B cell (primary cell): ENCODE measurements around the gene CACNA2D1. TPM values are rescaled to one million over a fixed set of nuclear protein-coding genes. Genes with fewer than 3 reads are reported as not detected.

ENCODE experiments used
- ATAC-seq: fragments of 200-7000 bp; cut with Tn5 transposase; one replicate; pipeline ENCODE4 v1.10.0; 2021; ENCODE audit warnings: low read depth, mild to moderate bottlenecking, moderate number of reproducible peaks, moderate library complexity
- CTCF ChIA-PET: fragments of 350-600 bp; sonication (Branson Sonifier 250); formaldehyde crosslinking; loops from one replicate; lab custom pipeline; 2021; ENCODE audit warnings: antibody characterized with exemption, inconsistent platforms; lab: Charles Lee
- POLR2A ChIA-PET: fragments of 350-600 bp; sonication (Branson Sonifier 250); formaldehyde crosslinking; loops from one replicate; lab custom pipeline; 2021; ENCODE audit warnings: antibody characterized with exemption; lab: Charles Lee
- DNase-seq: peaks from one replicate; pipeline ENCODE4 v3.0.0; 2013
- H2AFZ ChIP-seq: 2 replicates; pipeline ENCODE4 v1.6.1; 2012; ENCODE audit warnings: mild to moderate bottlenecking, low read depth, low read length; ENCODE audit not compliant: insufficient read depth, poor library complexity, severe bottlenecking
- H3K27ac ChIP-seq, 2 donors: 1 replicate in 1 of 2; 2 replicates in 1 of 2; pipeline ENCODE4 v1.5.1; 2012 to 2013; ENCODE audit warnings: low read length in 2 of 2, mild to moderate bottlenecking in 2 of 2, moderate library complexity in 1 of 2
- H3K27me3 ChIP-seq, 4 experiments: fragments of 200-600 bp in 1 of 4; sonication (generic) in 1 of 4; replicated peaks in 1 of 4; 1 replicate in 2 of 4; 2 replicates in 2 of 4; pipeline versions ENCODE4 v1.6.1 to v1.7.0; 2013 to 2016; ENCODE audit warnings: low read length in 3 of 4, mild to moderate bottlenecking in 2 of 4, mixed read lengths in 1 of 4, moderate library complexity in 1 of 4; ENCODE audit not compliant: insufficient read depth in 4 of 4, control insufficient read depth in 3 of 4; ENCODE audit errors: control extremely low read depth in 1 of 4
- H3K36me3 ChIP-seq, 2 experiments: replicated peaks in 1 of 2; 1 replicate in 1 of 2; 2 replicates in 1 of 2; pipeline versions ENCODE4 v1.6.1 to v1.7.1; 2013; ENCODE audit warnings: low read length in 1 of 2; ENCODE audit not compliant: insufficient read depth in 2 of 2, control insufficient read depth in 1 of 2; ENCODE audit errors: control extremely low read depth in 1 of 2, extremely low read depth in 1 of 2
- H3K4me1 ChIP-seq, 2 donors: fragments of 200-600 bp in 1 of 2; sonication (generic) in 1 of 2; 1 replicate in 1 of 2; 2 replicates in 1 of 2; pipeline versions ENCODE4 v1.5.1 to v1.6.1; 2013 to 2017; ENCODE audit warnings: low read length in 2 of 2; ENCODE audit not compliant: control insufficient read depth in 2 of 2, insufficient read depth in 2 of 2
- H3K4me2 ChIP-seq: replicated peaks from 2 replicates; pipeline ENCODE3; 2012; ENCODE audit warnings: mild to moderate bottlenecking, low read depth, low read length; ENCODE audit not compliant: poor library complexity, severe bottlenecking
- H3K4me3 ChIP-seq, 5 experiments: fragments of 200-600 bp in 1 of 5; sonication (generic) in 1 of 5; 1 replicate in 3 of 5; 2 replicates in 2 of 5; pipeline versions ENCODE4 v1.5.1 to v1.7.0; 2011 to 2016; ENCODE audit warnings: low read length in 4 of 5, mild to moderate bottlenecking in 4 of 5, low read depth in 2 of 5, control low read depth in 1 of 5, moderate library complexity in 1 of 5; ENCODE audit not compliant: insufficient read depth in 1 of 5; ENCODE audit errors: control extremely low read depth in 1 of 5, extremely low read depth in 1 of 5
- H3K79me2 ChIP-seq: fragments of 200-600 bp; sonication (generic); one replicate; pipeline ENCODE4 v1.6.0; 2016; ENCODE audit warnings: low read length; ENCODE audit not compliant: control insufficient read depth, insufficient read depth
- H3K9ac ChIP-seq: fragments of 200-600 bp; sonication (generic); 2 replicates; pipeline ENCODE4 v1.6.1; 2017; ENCODE audit warnings: mild to moderate bottlenecking, low read length, moderate library complexity
- H3K9me3 ChIP-seq, 3 donors: one replicate each; pipeline versions ENCODE4 v1.6.1 to v1.7.1; 2013; ENCODE audit warnings: low read length in 2 of 3; ENCODE audit not compliant: control insufficient read depth in 2 of 3, insufficient read depth in 1 of 3; ENCODE audit errors: control extremely low read depth in 1 of 3
- H4K20me1 ChIP-seq: 2 replicates; pipeline ENCODE4 v1.6.0; 2012; ENCODE audit warnings: mild to moderate bottlenecking, low read length; ENCODE audit not compliant: insufficient read depth, control insufficient read depth, poor library complexity, severe bottlenecking
- H3K27ac Mint-ChIP-seq: one replicate; pipeline ENCODE4 v1.8.0; 2021; ENCODE audit warnings: mixed read lengths
- H3K27me3 Mint-ChIP-seq: one replicate; pipeline ENCODE4 v1.8.0; 2021; ENCODE audit warnings: mixed read lengths
- H3K4me1 Mint-ChIP-seq: one replicate; pipeline ENCODE4 v1.8.0; 2021; ENCODE audit warnings: mixed read lengths
- H3K4me3 Mint-ChIP-seq: one replicate; pipeline ENCODE4 v1.8.0; 2021; ENCODE audit warnings: mixed read lengths
- H3K9me3 Mint-ChIP-seq: one replicate; pipeline ENCODE4 v1.8.0; 2022; ENCODE audit warnings: mixed read lengths; ENCODE audit not compliant: insufficient read depth
- EZH2 ChIP-seq: IDR thresholded peaks from 2 replicates; pipeline ENCODE4 v1.6.1; 2012; ENCODE audit warnings: borderline replicate concordance, low read depth, mild to moderate bottlenecking, moderate library complexity, low read length; ENCODE audit not compliant: insufficient read depth, poor library complexity, severe bottlenecking
- WGBS: methylation state at CpG from one replicate; pipeline ENCODE4 v1.1.5; 2013; ENCODE audit warnings: missing lambda C conversion rate; ENCODE audit not compliant: insufficient coverage; 5-methylcytosine and 5-hydroxymethylcytosine counted together
- intact Hi-C: fragments of 100-400 bp; cut with micrococcal nuclease; formaldehyde crosslinking; loops from one replicate; pipeline ENCODE4 v1.10.0; 2022
- polyA plus RNA-seq: library from polyadenylated mRNA; depleted of rRNA; stranded (reverse); fragments of >200 nt; gene quantifications from 2 replicates; pipeline ENCODE4 v1.2.3, GENCODE V29; 2012
- total RNA-seq, 2 donors: library from RNA; stranded (reverse); fragments of 120-200 nt in 1 of 2; gene quantifications; 1 replicate in 1 of 2; 2 replicates in 1 of 2; pipeline versions ENCODE4 v1.2.3 to v1.2.4, GENCODE V29; 2013 to 2022
- TF ChIP-seq, protein P1 (sequence below): fragments of 200-600 bp; IDR thresholded peaks from one replicate; pipeline ENCODE4 v1.8.0; 2022; ENCODE audit warnings: antibody characterized with exemption, mild to moderate bottlenecking

CACNA2D1 gene
- total and polyA plus RNA-seq, 2 donors (not counting 1 experiment from before 2014, with no cell fraction given): not detected

DNA sequence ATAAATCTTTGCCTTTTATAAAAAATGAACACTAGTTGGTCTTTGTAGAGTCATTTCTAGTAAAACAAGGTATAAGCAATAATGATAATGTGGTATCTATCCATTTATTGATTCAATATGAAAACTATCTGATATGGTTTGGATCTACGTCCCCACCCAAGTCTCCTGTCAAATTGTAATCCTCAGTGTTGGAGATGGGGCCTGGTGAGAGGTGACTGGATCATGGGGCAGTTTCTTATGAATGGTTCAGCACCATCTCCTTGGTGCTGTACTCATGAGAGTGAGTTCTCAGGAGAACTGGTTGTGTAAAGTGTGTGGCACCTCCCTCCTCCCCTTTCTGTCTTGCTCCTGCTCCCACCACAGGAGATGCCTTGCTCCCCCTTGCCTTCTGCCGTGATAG, 288.8 kb downstream of the CACNA2D1 start:
- TF ChIP-seq EZH2: no peak
- TF ChIP-seq, protein P1, sequence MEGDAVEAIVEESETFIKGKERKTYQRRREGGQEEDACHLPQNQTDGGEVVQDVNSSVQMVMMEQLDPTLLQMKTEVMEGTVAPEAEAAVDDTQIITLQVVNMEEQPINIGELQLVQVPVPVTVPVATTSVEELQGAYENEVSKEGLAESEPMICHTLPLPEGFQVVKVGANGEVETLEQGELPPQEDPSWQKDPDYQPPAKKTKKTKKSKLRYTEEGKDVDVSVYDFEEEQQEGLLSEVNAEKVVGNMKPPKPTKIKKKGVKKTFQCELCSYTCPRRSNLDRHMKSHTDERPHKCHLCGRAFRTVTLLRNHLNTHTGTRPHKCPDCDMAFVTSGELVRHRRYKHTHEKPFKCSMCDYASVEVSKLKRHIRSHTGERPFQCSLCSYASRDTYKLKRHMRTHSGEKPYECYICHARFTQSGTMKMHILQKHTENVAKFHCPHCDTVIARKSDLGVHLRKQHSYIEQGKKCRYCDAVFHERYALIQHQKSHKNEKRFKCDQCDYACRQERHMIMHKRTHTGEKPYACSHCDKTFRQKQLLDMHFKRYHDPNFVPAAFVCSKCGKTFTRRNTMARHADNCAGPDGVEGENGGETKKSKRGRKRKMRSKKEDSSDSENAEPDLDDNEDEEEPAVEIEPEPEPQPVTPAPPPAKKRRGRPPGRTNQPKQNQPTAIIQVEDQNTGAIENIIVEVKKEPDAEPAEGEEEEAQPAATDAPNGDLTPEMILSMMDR: no peak
- H3K9ac ChIP-seq: no peak overlapping the region
- no peak overlapping the region for H2AFZ ChIP-seq
- Mint-ChIP-seq H3K27me3 (no peaks in the 10 kb centered on the region), H3K4me1 (no peaks in the 10 kb centered on the region), H3K9me3 (peaks cover 2% of the 10 kb centered on the region), H3K27ac (no peak overlapping the region), H3K4me3 (no peak overlapping the region)
- H3K4me2 ChIP-seq: no peak overlapping the region
- H3K36me3 ChIP-seq: no peaks in the 10 kb centered on the region
- H3K79me2 ChIP-seq: no peaks in the 10 kb centered on the region
- ChIA-PET CTCF (no interaction called here), POLR2A (no interaction called here)
- ATAC-seq: no peak
- H3K27ac ChIP-seq: no peak overlapping the region
- WGBS: no CpG with 5 or more reads among the region's 2 CpGs
- H3K9me3 ChIP-seq: peaks cover 0 to under 1% (median 0%) of the 10 kb centered on the region in 3 donors
- H3K27me3 ChIP-seq: no peaks in the 10 kb centered on the region
- no peaks in the 10 kb centered on the region for H4K20me1 ChIP-seq
- no peak overlapping the region for H3K4me3 ChIP-seq
- no peak for DNase-seq
- H3K4me1 ChIP-seq: no peaks in the 10 kb centered on the region
- intact Hi-C loops: no loop called here

GRCh38 chr7:82153776-82154175, 289.8 kb downstream of the CACNA2D1 start:
- DNase-seq: no peak
- Histone ChIP-seq H3K9me3 (peaks cover 0 to 6% (median 0%) of the 10 kb centered on the region in 3 donors), H3K4me3 (no peak overlapping the region), H3K4me1 (no peaks in the 10 kb centered on the region), H3K36me3 (no peaks in the 10 kb centered on the region), H3K9ac (no peak overlapping the region), H3K4me2 (no peak overlapping the region), H3K27ac (no peak overlapping the region), H3K27me3 (no peaks in the 10 kb centered on the region), H2AFZ (no peak overlapping the region), H3K79me2 (no peaks in the 10 kb centered on the region), H4K20me1 (no peaks in the 10 kb centered on the region)
- no peaks in the 10 kb centered on the region for H3K4me1 Mint-ChIP-seq
- peaks cover 2% of the 10 kb centered on the region for H3K9me3 Mint-ChIP-seq
- intact Hi-C loops: no loop called here
- H3K4me3 Mint-ChIP-seq: no peak overlapping the region
- TF ChIP-seq, protein P1: no peak
- TF ChIP-seq EZH2: no peak
- H3K27me3 Mint-ChIP-seq: no peaks in the 10 kb centered on the region
- ATAC-seq: no peak
- ChIA-PET CTCF (no interaction called here), POLR2A (no interaction called here)
- H3K27ac Mint-ChIP-seq: no peak overlapping the region
- WGBS: no CpG with 5 or more reads among the region's 2 CpGs
